AML-193 (cell line): Measurements from ENCODE around the gene PAK1IP1.
"Not testable (repeated sequence)": the region's sequence is repeated elsewhere in the genome, so short reads cannot be mapped to it uniquely, and the experiment has no call there.

Experiments used
- DNase-seq, 2 experiments: peaks; one replicate each; lab custom pipeline; 2025; lab: John Stamatoyannopoulos, UW

Gene PAK1IP1

GRCh38 chr6:10694302-10695085 is at the start of gene PAK1IP1, which contains the start of gene C6orf52:
Gene PAK1IP1, plus strand, starts transcription at chr6:10694972. Its CDS starts 14 bp downstream, at chr6:10694986.
Gene C6orf52, minus strand, starts transcription at chr6:10694616. Its CDS starts 7,066 bp downstream, at chr6:10687550.
- peak; percentile 95 to 97 for DNase-seq

- peak in 1 of 2 experiments; percentile 45 for DNase-seq
These were observed 39.2 kb upstream of the PAK1IP1 start for GRCh38 chr6:10655508-10656055.

GRCh38 chr6:10658910-10659698 is 35.7 kb upstream of the PAK1IP1 start:
- no peak for DNase-seq

- DNase-seq, result no peak
These were observed 34.9 kb upstream of the PAK1IP1 start for GRCh38 chr6:10659699-10660348.

GRCh38 chr6:10660431-10661191 is 34.2 kb upstream of the PAK1IP1 start:
- not testable (repeated sequence) for DNase-seq

GRCh38 chr6:10662207-10662606 is 32.6 kb upstream of the PAK1IP1 start:
- DNase-seq, result no peak

GRCh38 chr6:10662742-10663141 is 32.0 kb upstream of the PAK1IP1 start:
- no peak for DNase-seq

- not testable (repeated sequence) for DNase-seq
These were observed 29.2 kb upstream of the PAK1IP1 start for GRCh38 chr6:10665595-10665994.

- no peak for DNase-seq
These were observed 26.4 kb upstream of the PAK1IP1 start for GRCh38 chr6:10668126-10668917.

GRCh38 chr6:10676403-10676802 is 18.4 kb upstream of the PAK1IP1 start:
- DNase-seq, result no peak

- no peak for DNase-seq
These were observed 16.3 kb upstream of the PAK1IP1 start for GRCh38 chr6:10678456-10678855.

- DNase-seq, result no peak
These were observed 13.0 kb upstream of the PAK1IP1 start for GRCh38 chr6:10681795-10682194.

GRCh38 chr6:10682355-10682988 is 12.3 kb upstream of the PAK1IP1 start:
- DNase-seq, result no peak

- no peak for DNase-seq
These were observed 10.2 kb upstream of the PAK1IP1 start for GRCh38 chr6:10684618-10685017.

- no peak for DNase-seq
These were observed 9.5 kb upstream of the PAK1IP1 start for GRCh38 chr6:10685092-10685915.

GRCh38 chr6:10686901-10687300 is 7.9 kb upstream of the PAK1IP1 start:
- DNase-seq, result no peak

- DNase-seq, result no peak
These were observed 7.2 kb upstream of the PAK1IP1 start for GRCh38 chr6:10687582-10687981.

GRCh38 chr6:10690651-10691445 is 3.9 kb upstream of the PAK1IP1 start:
- DNase-seq, result peak; percentile 64 to 76
